NCI-H2227 treated with DMSO at 0.1 percent for 48 hours (cell line): ENCODE measurements around the gene C19orf25.

ENCODE experiments used
- DNase-seq: peaks from one replicate; lab custom pipeline; 2025; lab: John Stamatoyannopoulos, UW

Gene C19orf25

GRCh38 chr19:1466461-1467214, 12.4 kb downstream of the C19orf25 start:
- DNase-seq, result no peak

DNA sequence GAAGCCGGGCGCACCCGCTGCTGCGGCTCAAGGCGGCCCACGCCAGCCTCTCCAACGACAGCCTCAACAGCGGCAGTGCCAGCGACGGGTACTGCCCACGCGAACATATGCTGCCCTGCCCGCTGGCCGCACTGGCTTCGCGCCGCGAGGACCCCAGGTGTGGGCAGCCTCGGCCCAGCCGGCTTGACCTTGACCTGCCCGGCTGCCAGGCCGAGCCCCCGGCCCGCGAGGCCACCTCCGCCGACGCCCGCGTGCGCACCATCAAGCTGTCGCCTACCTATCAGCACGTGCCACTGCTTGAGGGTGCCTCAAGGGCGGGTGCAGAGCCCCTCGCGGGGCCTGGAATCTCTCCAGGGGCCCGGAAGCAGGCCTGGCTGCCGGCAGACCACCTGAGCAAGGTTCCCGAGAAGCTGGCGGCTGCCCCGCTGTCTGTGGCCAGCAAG, 13.0 kb downstream of the C19orf25 start:
- DNase-seq, result no peak

- no peak for DNase-seq
Measured at GRCh38 chr19:1465191-1466016, 13.6 kb downstream of the C19orf25 start.

GRCh38 chr19:1461862-1462261, 17.2 kb downstream of the C19orf25 start:
- DNase-seq, result no peak

DNA sequence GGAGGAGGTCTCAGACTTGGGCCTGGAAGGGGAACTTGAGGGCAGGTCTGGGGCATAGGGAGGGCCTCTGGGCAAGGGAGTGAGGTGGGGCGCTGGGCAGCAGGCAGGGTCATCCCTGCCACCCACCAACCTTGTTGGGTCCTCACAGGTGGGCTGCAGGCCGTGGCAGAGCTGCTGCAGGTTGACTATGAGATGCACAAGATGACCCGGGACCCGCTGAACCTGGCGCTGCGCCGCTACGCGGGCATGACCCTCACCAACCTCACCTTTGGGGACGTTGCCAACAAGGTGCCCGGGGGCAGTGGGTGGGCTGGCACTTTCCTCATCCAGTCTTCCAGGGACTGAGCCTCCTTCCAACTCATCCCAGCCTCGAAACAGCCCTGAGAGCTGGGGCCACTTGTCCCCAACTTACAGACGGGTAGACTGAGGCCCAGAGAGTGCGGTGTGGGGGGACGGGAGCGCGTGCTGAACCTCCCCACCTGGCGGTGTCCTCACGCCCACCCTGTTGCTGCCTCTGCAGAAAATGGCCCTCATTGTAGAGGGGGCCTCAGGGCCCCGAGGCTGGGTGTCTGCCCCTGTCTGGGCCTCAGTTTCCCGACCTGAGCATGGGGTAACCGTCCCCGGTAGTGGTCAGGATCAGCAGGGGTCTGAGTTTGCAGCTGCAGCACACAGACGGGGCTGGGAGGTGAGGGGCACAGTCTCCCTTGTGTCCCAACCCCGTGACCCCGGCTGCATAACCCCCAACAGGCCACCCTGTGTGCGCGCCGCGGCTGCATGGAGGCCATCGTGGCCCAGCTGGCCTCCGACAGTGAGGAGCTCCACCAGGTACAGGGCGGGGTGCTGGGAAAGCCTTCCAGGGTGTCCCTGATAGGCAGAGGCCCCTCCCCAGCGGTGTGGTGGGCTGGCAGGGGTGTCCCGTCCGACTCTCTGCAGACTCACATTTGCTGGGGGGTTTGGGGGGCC, 18.7 kb downstream of the C19orf25 start:
- no peak for DNase-seq

DNA sequence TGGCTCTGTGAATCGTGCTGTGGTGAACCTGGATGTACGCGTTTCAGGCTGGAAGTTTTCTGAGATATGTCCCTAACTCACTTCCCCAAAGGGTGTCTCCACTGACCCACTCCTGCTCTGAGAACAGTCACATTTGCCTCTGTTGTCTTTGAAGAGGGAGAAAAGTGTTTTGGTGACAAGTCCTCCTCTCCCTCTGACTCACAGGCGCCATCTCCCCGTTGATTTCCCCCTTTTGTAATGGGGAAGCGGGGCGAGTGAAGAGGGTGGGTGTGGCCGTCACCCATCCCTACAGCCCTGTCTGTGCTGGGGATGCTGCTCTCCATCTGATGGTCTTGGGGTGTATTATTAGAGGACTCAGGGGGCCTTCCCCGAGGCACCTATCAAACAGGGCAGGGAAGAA, 19.5 kb downstream of the C19orf25 start:
- no peak for DNase-seq

GRCh38 chr19:1457892-1458291, 21.1 kb downstream of the C19orf25 start:
- no peak for DNase-seq

DNA sequence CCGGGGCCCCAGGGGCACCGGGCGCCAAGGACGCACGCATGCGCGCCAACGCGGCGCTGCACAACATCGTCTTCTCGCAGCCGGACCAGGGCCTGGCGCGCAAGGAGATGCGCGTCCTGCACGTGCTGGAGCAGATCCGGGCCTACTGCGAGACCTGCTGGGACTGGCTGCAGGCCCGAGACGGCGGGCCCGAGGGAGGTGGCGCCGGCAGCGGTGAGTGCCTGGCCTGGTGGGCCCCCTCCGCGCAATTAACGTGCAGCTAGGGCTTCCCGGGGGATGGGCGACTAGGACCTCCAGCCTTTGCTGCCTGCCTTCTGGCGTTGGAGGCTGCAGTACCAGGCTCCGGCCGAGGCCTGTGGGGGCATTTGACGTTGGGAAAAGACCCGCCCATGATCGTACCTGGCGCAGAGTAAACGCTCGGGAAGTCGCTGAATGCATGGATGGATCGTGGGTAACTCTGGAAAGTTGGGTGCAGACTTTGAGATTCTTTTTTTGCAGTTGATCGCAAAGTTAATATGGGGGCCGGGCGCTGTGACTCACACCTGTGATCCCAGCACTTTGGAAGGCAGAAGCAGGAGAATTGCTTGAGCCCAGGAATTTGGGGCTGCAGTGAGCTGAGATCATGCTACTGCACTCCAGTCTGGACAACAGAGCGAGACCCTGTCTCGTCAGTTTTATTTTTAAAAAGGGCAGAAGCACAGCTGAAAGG, 21.8 kb downstream of the C19orf25 start:
- DNase-seq, result no peak

GRCh38 chr19:1456121-1456900, 22.7 kb downstream of the C19orf25 start:
- no peak for DNase-seq

- no peak for DNase-seq
Measured at GRCh38 chr19:1455336-1456120, 23.5 kb downstream of the C19orf25 start.

DNA sequence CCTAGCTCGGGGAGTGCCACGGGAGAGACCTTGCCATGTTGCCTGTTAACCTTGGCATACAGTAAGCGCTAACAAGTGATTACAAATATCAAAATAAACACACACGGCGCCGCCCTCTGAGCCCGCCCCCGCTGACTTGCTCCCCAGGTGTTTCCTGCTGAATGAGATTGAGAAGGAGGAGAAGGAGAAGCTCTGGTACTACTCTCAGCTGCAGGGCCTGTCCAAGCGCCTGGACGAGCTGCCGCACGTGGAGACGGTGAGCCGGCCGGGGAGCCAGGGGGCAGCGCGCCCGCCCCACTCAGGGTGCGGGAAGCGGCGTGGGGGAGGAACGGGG, 24.0 kb downstream of the C19orf25 start:
- no peak for DNase-seq

DNA sequence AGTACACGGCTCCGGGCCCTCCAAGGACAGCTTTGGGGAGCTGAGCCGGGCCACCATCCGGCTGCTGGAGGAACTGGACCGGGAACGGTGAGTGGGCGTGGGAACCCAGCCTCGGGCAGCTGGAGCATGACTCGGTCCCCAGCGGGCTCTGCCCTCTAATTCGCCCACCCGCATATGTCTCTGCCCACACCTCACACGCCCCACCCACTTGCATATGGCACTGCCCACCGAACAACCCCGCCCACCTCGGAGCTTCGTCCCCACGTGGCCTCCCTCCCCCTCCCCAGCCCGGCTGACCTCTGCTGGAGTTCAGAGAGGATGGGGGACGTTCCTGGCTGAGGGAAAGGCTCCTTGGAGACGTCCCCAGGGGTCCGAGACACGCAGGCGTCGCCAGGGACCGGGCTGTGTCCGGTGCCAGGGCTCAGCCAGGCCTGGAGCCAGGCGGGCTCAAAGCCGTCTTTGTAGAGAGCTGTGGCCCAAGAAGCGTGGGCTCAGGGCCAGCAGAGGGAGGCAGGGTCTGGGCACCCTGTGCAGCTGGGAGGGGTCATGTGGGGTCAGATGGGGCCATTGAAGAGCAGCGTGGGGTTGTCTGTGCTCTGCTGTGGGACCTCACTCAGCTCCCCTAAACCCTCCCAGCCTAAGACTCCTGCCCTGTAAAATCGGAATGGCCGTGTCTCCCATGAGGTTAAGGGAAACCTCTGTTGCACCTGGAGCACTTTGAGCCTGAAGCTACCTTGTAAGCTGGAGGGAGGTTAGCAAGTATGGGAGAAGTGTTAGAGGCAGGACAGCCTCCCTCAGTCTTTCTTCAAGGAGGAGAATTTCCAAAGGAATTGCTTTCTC, 25.3 kb downstream of the C19orf25 start:
- no peak for DNase-seq

DNA sequence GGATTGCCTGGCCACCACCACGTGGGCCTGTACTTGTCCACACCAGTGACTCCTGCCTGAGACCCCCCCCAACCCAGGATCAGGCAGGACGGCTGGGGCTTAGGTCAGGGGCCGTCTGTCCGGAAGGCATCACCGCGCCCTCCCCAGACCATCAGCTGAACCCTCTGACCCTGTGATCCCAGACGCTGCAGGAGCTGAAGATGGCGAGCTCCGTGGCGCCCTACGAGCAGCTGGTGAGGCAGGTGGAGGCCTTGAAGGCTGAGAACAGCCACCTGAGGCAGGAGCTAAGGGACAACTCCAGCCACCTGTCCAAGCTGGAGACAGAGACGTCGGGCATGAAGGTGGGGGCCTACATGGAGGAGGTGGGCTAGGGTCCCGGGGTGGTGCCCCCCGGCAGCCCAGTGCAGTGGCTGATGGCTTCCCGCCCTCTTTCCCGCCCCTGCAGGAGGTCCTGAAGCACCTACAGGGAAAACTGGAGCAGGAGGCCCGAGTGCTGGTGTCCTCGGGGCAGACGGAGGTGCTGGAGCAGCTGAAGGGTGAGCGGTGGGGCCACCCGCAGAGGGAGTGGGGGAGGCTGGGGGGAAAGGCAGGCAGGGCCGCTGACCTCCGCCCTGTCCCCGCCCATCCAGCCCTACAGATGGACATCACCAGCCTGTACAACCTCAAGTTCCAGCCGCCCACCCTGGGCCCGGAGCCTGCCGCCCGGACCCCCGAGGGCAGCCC, 26.1 kb downstream of the C19orf25 start:
- DNase-seq, result no peak

- peak; percentile 23 for DNase-seq
Measured at GRCh38 chr19:1451916-1452801, 26.9 kb downstream of the C19orf25 start.

DNA sequence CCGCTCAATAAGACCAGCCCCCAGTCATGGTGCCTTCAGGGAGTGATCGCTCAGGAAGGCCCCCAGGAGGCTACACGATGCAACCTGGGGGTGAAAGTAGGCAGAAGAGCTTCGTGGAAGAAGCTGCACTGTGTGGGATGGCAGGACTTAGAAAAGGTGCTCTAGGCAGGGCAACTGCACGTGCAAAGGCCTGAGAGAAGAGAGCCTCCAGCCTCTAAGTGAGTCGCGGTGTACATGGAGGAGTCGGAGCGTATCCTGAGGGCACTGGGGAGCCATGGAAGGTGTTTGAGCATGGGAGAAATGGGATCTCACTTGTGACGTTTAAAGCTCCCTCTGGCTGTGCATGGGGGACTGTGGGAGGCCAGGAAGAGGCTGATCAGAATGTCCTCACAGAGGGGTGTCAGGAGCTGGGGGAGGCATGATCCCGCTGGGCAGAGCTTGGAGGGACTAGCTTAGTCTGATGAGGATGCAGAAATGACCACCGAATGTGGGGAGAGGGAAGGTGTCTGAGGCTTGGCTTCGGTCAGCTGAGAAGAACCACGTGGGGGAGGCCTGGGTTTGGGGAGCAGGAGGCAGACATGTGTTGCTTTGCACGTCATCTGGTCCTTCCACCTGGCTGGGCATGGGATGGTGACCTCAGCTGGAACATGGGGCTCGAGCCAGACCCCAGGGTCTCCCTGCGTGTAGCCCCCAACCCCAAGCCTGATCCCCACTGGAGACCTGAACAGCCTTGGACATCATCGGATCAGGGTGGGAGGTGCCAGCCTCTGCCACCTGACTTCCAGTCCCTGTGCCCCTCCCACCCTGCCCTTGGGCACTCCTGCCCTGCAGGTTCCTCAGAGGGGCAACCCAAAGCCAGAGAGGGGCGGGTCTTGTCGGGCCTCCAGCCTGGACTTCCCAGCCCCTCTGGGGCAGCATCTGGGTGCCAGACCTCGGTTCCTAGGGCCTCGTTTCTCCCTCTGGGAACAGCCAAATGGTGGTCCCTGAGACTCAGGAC, 28.0 kb downstream of the C19orf25 start:
- no peak for DNase-seq
